ENCODE results near the gene RHOJ. TPM values are rescaled to one million over a fixed set of nuclear protein-coding genes. Genes with fewer than 3 reads are reported as not detected.

RHOJ gene
- total RNA-seq, 1 experiment from 2014 or later: 30.2 TPM

GRCh38 chr14:63192085-63192484 lies 12.2 kb upstream of the RHOJ start:
- Histone ChIP-seq H3K4me1 (ENCODE audit: insufficient read depth, low read length, poor library complexity, severe bottlenecking) (no peaks in the 10 kb centered on the region), H3K27me3 (replicated peaks; ENCODE audit: insufficient read depth, low read depth, low read length, poor library complexity) (no peaks in the 10 kb centered on the region), H3K4me3 (ENCODE audit: low read depth, low read length, poor library complexity, severe bottlenecking) (no peak overlapping the region), H3K36me3 (ENCODE audit: insufficient read depth, low read length, poor library complexity, severe bottlenecking) (no peaks in the 10 kb centered on the region), H3K27ac (ENCODE audit: low read depth, low read length, poor library complexity, severe bottlenecking) (no peak overlapping the region), H3K9me3 (ENCODE audit: low read depth, low read length, poor library complexity, severe bottlenecking) (no peaks in the 10 kb centered on the region)
- DNase-seq (ENCODE audit: low spot score): no peak
- no peak for TF ChIP-seq CTCF (conservative IDR thresholded peaks at IDR 0.05; ENCODE audit: low read depth, low read length)
- no peak for TF ChIP-seq EZH2 (IDR thresholded peaks at IDR 0.05; ENCODE audit: borderline replicate concordance, low read depth, low read length, poor library complexity, severe bottlenecking)
- no TSS peak for BruUV-seq (replicated peaks)
- intact Hi-C loops (cut with micrococcal nuclease; ENCODE audit: unreplicated experiment): no loop called here
- CTCF ChIA-PET: no interaction called here
- POLR2A ChIA-PET (ENCODE audit: low non-redundant PET): no interaction called here

GRCh38 chr14:63193236-63193635 lies 11.0 kb upstream of the RHOJ start:
- no peaks in the 10 kb centered on the region for H3K27me3 ChIP-seq (replicated peaks; ENCODE audit: insufficient read depth, low read depth, low read length, poor library complexity)
- H3K4me1 ChIP-seq (ENCODE audit: insufficient read depth, low read length, poor library complexity, severe bottlenecking): no peaks in the 10 kb centered on the region
- H3K4me3 ChIP-seq (ENCODE audit: low read depth, low read length, poor library complexity, severe bottlenecking): no peak overlapping the region
- intact Hi-C loops (cut with micrococcal nuclease; ENCODE audit: unreplicated experiment): no loop called here
- BruUV-seq (replicated peaks): no TSS peak
- ChIA-PET POLR2A (ENCODE audit: low non-redundant PET) (no interaction called here), CTCF (no interaction called here)
- DNase-seq (ENCODE audit: low spot score): no peak
- H3K27ac ChIP-seq (ENCODE audit: low read depth, low read length, poor library complexity, severe bottlenecking): no peak overlapping the region
- H3K9me3 ChIP-seq (ENCODE audit: low read depth, low read length, poor library complexity, severe bottlenecking): no peaks in the 10 kb centered on the region
- TF ChIP-seq CTCF (conservative IDR thresholded peaks at IDR 0.05; ENCODE audit: low read depth, low read length) (no peak), EZH2 (IDR thresholded peaks at IDR 0.05; ENCODE audit: borderline replicate concordance, low read depth, low read length, poor library complexity, severe bottlenecking) (no peak)
- H3K36me3 ChIP-seq (ENCODE audit: insufficient read depth, low read length, poor library complexity, severe bottlenecking): no peaks in the 10 kb centered on the region

GRCh38 chr14:63200035-63200740 lies 4.1 kb upstream of the RHOJ start:
- Histone ChIP-seq H3K4me1 (ENCODE audit: insufficient read depth, low read length, poor library complexity, severe bottlenecking) (peaks cover 8% of the 10 kb centered on the region), H3K4me3 (ENCODE audit: low read depth, low read length, poor library complexity, severe bottlenecking) (no peak overlapping the region), H3K9me3 (ENCODE audit: low read depth, low read length, poor library complexity, severe bottlenecking) (no peaks in the 10 kb centered on the region), H3K27me3 (replicated peaks; ENCODE audit: insufficient read depth, low read depth, low read length, poor library complexity) (no peaks in the 10 kb centered on the region), H3K36me3 (ENCODE audit: insufficient read depth, low read length, poor library complexity, severe bottlenecking) (no peaks in the 10 kb centered on the region), H3K27ac (ENCODE audit: low read depth, low read length, poor library complexity, severe bottlenecking) (no peak overlapping the region)
- no TSS peak for BruUV-seq (replicated peaks)
- intact Hi-C loops (cut with micrococcal nuclease; ENCODE audit: unreplicated experiment): no loop called here
- no peak for DNase-seq (ENCODE audit: low spot score)
- CTCF ChIA-PET: no interaction called here
- POLR2A ChIA-PET (ENCODE audit: low non-redundant PET): no interaction called here
- TF ChIP-seq CTCF (conservative IDR thresholded peaks at IDR 0.05; ENCODE audit: low read depth, low read length): no peak
- no peak for TF ChIP-seq EZH2 (IDR thresholded peaks at IDR 0.05; ENCODE audit: borderline replicate concordance, low read depth, low read length, poor library complexity, severe bottlenecking)
